Liver (tissue), 9 donors: ENCODE data around the gene WDR3. TPM values are rescaled to one million over a fixed set of nuclear protein-coding genes. Genes with fewer than 3 reads are reported as not detected.

Experiments
- DNase-seq: peaks from one replicate; pipeline ENCODE4 v3.0.0-alpha.2; 2017; ENCODE audit warnings: low spot score
- H3K27ac ChIP-seq, 2 donors: one replicate each; pipeline ENCODE4 v1.7.0; 2013; ENCODE audit warnings: inconsistent platforms in 2 of 2, low read length in 2 of 2, control low read depth in 1 of 2, low read depth in 1 of 2, mild to moderate bottlenecking in 1 of 2
- H3K27me3 ChIP-seq, 4 donors: one replicate each; pipeline versions ENCODE4 v1.6.1 to v1.7.0; 2013; ENCODE audit warnings: low read length in 3 of 4, inconsistent platforms in 1 of 4, mild to moderate bottlenecking in 1 of 4, moderate library complexity in 1 of 4; ENCODE audit not compliant: control insufficient read depth in 4 of 4, insufficient read depth in 4 of 4
- H3K36me3 ChIP-seq, 4 donors: one replicate each; pipeline versions ENCODE4 v1.6.1 to v1.7.0; 2013; ENCODE audit warnings: low read length in 3 of 4, mild to moderate bottlenecking in 3 of 4, low read depth in 1 of 4, moderate library complexity in 1 of 4; ENCODE audit not compliant: control insufficient read depth in 4 of 4, insufficient read depth in 3 of 4
- H3K4me1 ChIP-seq, 4 donors: one replicate each; pipeline versions ENCODE4 v1.6.1 to v1.7.0; 2013; ENCODE audit warnings: low read length in 3 of 4, mild to moderate bottlenecking in 3 of 4, moderate library complexity in 1 of 4; ENCODE audit not compliant: control insufficient read depth in 4 of 4, insufficient read depth in 4 of 4
- H3K4me3 ChIP-seq, 3 donors: one replicate each; pipeline versions ENCODE4 v1.6.1 to v1.7.0; 2013; ENCODE audit warnings: low read length in 3 of 3, control low read depth in 1 of 3, low read depth in 1 of 3, mild to moderate bottlenecking in 1 of 3
- H3K9ac ChIP-seq, 2 donors: one replicate each; pipeline ENCODE4 v1.7.0; 2013; ENCODE audit warnings: low read length in 2 of 2, mild to moderate bottlenecking in 2 of 2, moderate library complexity in 2 of 2, control low read depth in 1 of 2, low read depth in 1 of 2
- H3K9me3 ChIP-seq, 4 donors: one replicate each; pipeline versions ENCODE4 v1.6.1 to v1.7.0; 2013; ENCODE audit warnings: low read length in 3 of 4; ENCODE audit not compliant: control insufficient read depth in 4 of 4
- EGR1 ChIP-seq, 2 donors: IDR thresholded peaks; 2 replicates each; pipeline ENCODE4 v1.6.1; 2016 to 2018; ENCODE audit warnings: antibody characterized with exemption in 2 of 2, low read depth in 2 of 2
- FOXA1 ChIP-seq: IDR thresholded peaks from 2 replicates; pipeline ENCODE4 v1.6.1; 2016; ENCODE audit warnings: antibody characterized with exemption
- FOXA2 ChIP-seq: IDR thresholded peaks from 2 replicates; pipeline ENCODE4 v1.6.1; 2016; ENCODE audit warnings: antibody characterized with exemption
- GABPA ChIP-seq, 2 donors: IDR thresholded peaks in 1 of 2; conservative IDR thresholded peaks in 1 of 2; 2 replicates each; pipeline ENCODE4 v1.6.1; 2016; ENCODE audit warnings: antibody characterized with exemption in 2 of 2, mild to moderate bottlenecking in 1 of 2, moderate library complexity in 1 of 2
- HNF4A ChIP-seq, 2 donors: conservative IDR thresholded peaks; 2 replicates each; pipeline ENCODE4 v1.6.1; 2016; ENCODE audit warnings: antibody characterized with exemption in 2 of 2, mild to moderate bottlenecking in 2 of 2
- HNF4G ChIP-seq: IDR thresholded peaks from 2 replicates; pipeline ENCODE4 v1.6.1; 2016; ENCODE audit warnings: antibody characterized with exemption
- NR2F2 ChIP-seq: IDR thresholded peaks from 2 replicates; pipeline ENCODE4 v1.6.1; 2016; ENCODE audit warnings: antibody characterized with exemption
- RAD21 ChIP-seq, 2 donors: IDR thresholded peaks; 2 replicates each; pipeline ENCODE4 v1.6.1; 2016; ENCODE audit warnings: antibody characterized with exemption in 2 of 2, mild to moderate bottlenecking in 2 of 2
- RXRA ChIP-seq, 2 donors: IDR thresholded peaks; 2 replicates each; pipeline ENCODE4 v1.6.1; 2017 to 2018; ENCODE audit warnings: antibody characterized with exemption in 2 of 2, mild to moderate bottlenecking in 1 of 2
- SP1 ChIP-seq: IDR thresholded peaks from 2 replicates; pipeline ENCODE4 v1.6.1; 2018; ENCODE audit warnings: antibody characterized with exemption, mild to moderate bottlenecking
- TAF1 ChIP-seq: conservative IDR thresholded peaks from 2 replicates; pipeline ENCODE4 v1.6.1; 2016; ENCODE audit warnings: antibody characterized with exemption, mild to moderate bottlenecking
- YY1 ChIP-seq: IDR thresholded peaks from 2 replicates; pipeline ENCODE4 v1.6.1; 2016; ENCODE audit warnings: antibody characterized with exemption, mild to moderate bottlenecking
- WGBS: extraction: QIAGEN DNeasy Blood & Tissue Kit; methylation state at CpG from one replicate; pipeline ENCODE4 v1.1.7; 2013; 5-methylcytosine and 5-hydroxymethylcytosine counted together
- polyA plus RNA-seq, 2 donors: library from polyadenylated mRNA; stranded (reverse) in 1 of 2; unstranded in 1 of 2; fragments of 200-250 nt in 1 of 2; fragments of >200 nt in 1 of 2; fragmentation: Nextera tagmentation in 1 of 2; extraction: Ambion mirVana in 1 of 2; gene quantifications; one replicate each; pipeline versions ENCODE4 v1.2.1 to v1.2.3, GENCODE V29; 2013 to 2015
- total RNA-seq, 2 donors: library from RNA; depleted of rRNA; stranded (reverse); fragments of >200 nt; gene quantifications; one replicate each; pipeline ENCODE4 v1.2.3, GENCODE V29; 2014
- TF ChIP-seq, protein P1 (sequence below): IDR thresholded peaks from 2 replicates; pipeline ENCODE4 v1.6.1; 2016; ENCODE audit warnings: antibody characterized with exemption
- TF ChIP-seq, protein P2 (sequence below): IDR thresholded peaks from 2 replicates; pipeline ENCODE4 v1.6.1; 2016; ENCODE audit warnings: antibody characterized with exemption
- TF ChIP-seq, protein P3 (sequence below): fragments of 150-350 bp; IDR thresholded peaks from 2 replicates; pipeline ENCODE4 v1.5.1; 2017; ENCODE audit warnings: improper control_type of control experiment, low read depth, low read length; ENCODE audit not compliant: missing input control
- TF ChIP-seq, protein P4 (sequence below): IDR thresholded peaks from 2 replicates; pipeline ENCODE4 v1.6.1; 2016; ENCODE audit warnings: antibody characterized with exemption
- TF ChIP-seq, protein P5 (sequence below): IDR thresholded peaks from 2 replicates; pipeline ENCODE4 v1.6.1; 2016; ENCODE audit warnings: antibody characterized with exemption, mild to moderate bottlenecking
- donor health status: healthy.
- donor health status: healthy.
- donor health status: healthy.
- donor health status: healthy.
- donor health status: healthy.

Gene WDR3
- total and polyA plus RNA-seq, 4 donors, result 4.4 to 24.5 (median 11.5) TPM

DNA sequence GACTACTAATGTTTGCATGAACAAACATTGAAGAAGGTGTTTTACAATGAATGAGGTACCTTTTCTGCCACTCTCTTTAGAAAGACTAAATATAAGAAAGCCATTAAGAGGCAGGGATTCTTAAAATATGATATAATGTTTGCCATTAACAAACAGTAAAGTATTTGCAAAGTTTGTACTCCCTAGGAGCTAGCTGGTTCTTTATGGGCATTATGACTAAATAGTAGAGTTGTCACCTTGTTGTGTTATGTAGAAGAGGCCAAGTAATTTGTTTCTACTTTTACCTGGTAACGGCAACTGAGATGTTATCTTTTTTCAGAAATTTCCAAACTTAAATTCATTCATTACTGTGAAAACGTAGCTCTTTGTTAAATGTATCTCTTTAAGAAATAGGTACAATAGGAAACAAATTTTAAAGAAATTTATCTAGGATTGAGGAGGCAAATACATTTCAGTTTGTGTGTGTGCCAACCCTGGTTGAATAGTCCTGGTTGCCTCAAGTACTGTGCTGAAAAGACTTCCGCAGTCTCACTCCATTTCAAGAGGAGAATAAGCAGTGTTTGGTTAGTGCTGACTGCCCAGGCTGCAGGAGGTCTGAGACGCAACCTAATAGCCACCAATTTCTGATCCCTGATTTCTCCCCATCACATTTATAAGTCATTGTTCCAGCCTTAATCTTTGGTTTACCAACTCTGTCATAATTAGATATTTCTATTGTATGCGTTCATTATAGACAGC is 52.1 kb downstream of the WDR3 start:
- DNase-seq, result no peak
- H3K4me1 ChIP-seq, result no peaks in the 10 kb centered on the region
- H3K36me3 ChIP-seq, result no peaks in the 10 kb centered on the region
- H3K27me3 ChIP-seq, result no peaks in the 10 kb centered on the region
- H3K27ac ChIP-seq, result no peak overlapping the region
- TF ChIP-seq, protein P1, sequence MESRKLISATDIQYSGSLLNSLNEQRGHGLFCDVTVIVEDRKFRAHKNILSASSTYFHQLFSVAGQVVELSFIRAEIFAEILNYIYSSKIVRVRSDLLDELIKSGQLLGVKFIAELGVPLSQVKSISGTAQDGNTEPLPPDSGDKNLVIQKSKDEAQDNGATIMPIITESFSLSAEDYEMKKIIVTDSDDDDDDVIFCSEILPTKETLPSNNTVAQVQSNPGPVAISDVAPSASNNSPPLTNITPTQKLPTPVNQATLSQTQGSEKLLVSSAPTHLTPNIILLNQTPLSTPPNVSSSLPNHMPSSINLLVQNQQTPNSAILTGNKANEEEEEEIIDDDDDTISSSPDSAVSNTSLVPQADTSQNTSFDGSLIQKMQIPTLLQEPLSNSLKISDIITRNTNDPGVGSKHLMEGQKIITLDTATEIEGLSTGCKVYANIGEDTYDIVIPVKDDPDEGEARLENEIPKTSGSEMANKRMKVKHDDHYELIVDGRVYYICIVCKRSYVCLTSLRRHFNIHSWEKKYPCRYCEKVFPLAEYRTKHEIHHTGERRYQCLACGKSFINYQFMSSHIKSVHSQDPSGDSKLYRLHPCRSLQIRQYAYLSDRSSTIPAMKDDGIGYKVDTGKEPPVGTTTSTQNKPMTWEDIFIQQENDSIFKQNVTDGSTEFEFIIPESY, result no peak
- TF ChIP-seq FOXA2 (no peak), SP1 (no peak), GABPA (IDR thresholded peaks at IDR 0.05 in 1 of 2, conservative IDR thresholded peaks at IDR 0.05 in 1 of 2) (no peak), HNF4A (conservative IDR thresholded peaks at IDR 0.05) (no peak), FOXA1 (no peak), TAF1 (no peak), RXRA (IDR thresholded peaks at IDR 0.05) (no peak), HNF4G (no peak), YY1 (no peak), EGR1 (IDR thresholded peaks at IDR 0.05; ENCODE audit: low read depth in 2 of 2) (no peak)
- TF ChIP-seq, protein P2, sequence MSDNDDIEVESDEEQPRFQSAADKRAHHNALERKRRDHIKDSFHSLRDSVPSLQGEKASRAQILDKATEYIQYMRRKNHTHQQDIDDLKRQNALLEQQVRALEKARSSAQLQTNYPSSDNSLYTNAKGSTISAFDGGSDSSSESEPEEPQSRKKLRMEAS, result no peak
- TF ChIP-seq, protein P3, sequence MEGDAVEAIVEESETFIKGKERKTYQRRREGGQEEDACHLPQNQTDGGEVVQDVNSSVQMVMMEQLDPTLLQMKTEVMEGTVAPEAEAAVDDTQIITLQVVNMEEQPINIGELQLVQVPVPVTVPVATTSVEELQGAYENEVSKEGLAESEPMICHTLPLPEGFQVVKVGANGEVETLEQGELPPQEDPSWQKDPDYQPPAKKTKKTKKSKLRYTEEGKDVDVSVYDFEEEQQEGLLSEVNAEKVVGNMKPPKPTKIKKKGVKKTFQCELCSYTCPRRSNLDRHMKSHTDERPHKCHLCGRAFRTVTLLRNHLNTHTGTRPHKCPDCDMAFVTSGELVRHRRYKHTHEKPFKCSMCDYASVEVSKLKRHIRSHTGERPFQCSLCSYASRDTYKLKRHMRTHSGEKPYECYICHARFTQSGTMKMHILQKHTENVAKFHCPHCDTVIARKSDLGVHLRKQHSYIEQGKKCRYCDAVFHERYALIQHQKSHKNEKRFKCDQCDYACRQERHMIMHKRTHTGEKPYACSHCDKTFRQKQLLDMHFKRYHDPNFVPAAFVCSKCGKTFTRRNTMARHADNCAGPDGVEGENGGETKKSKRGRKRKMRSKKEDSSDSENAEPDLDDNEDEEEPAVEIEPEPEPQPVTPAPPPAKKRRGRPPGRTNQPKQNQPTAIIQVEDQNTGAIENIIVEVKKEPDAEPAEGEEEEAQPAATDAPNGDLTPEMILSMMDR, result no peak
- TF ChIP-seq, protein P4, sequence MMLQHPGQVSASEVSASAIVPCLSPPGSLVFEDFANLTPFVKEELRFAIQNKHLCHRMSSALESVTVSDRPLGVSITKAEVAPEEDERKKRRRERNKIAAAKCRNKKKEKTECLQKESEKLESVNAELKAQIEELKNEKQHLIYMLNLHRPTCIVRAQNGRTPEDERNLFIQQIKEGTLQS, result no peak
- no peak overlapping the region for H3K9ac ChIP-seq
- WGBS, result 84% methylated on average over 5 of the region's 5 CpGs
- H3K4me3 ChIP-seq, result no peak overlapping the region
- no peaks in the 10 kb centered on the region for H3K9me3 ChIP-seq

DNA sequence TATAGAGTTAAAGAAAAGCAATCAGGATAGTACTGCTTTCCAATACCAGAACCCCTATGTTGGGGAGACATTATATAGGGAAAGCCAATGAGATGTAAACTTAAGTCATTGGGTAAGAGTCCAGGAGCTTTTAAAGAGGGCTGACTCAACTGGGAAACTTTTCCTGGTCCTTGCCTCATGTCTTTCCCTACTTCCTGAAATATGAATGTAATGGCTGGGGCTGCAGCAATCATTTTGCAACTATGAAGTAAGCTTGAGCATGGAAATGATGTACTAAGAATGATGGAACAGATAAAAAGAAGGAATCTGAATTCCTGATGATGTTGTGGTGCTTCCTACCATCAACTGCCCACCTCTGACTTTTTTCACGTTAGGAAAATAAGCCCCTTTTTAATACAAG is 55.7 kb downstream of the WDR3 start:
- WGBS, result 71% methylated on average over 1 of the region's 1 CpG

More for the DNA sequence above, 55.7 kb downstream of the WDR3 start:
- TF ChIP-seq YY1, result no peak
- TF ChIP-seq, protein P5, sequence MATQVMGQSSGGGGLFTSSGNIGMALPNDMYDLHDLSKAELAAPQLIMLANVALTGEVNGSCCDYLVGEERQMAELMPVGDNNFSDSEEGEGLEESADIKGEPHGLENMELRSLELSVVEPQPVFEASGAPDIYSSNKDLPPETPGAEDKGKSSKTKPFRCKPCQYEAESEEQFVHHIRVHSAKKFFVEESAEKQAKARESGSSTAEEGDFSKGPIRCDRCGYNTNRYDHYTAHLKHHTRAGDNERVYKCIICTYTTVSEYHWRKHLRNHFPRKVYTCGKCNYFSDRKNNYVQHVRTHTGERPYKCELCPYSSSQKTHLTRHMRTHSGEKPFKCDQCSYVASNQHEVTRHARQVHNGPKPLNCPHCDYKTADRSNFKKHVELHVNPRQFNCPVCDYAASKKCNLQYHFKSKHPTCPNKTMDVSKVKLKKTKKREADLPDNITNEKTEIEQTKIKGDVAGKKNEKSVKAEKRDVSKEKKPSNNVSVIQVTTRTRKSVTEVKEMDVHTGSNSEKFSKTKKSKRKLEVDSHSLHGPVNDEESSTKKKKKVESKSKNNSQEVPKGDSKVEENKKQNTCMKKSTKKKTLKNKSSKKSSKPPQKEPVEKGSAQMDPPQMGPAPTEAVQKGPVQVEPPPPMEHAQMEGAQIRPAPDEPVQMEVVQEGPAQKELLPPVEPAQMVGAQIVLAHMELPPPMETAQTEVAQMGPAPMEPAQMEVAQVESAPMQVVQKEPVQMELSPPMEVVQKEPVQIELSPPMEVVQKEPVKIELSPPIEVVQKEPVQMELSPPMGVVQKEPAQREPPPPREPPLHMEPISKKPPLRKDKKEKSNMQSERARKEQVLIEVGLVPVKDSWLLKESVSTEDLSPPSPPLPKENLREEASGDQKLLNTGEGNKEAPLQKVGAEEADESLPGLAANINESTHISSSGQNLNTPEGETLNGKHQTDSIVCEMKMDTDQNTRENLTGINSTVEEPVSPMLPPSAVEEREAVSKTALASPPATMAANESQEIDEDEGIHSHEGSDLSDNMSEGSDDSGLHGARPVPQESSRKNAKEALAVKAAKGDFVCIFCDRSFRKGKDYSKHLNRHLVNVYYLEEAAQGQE, result no peak
- no peak for TF ChIP-seq FOXA2
- TF ChIP-seq FOXA1, result no peak
- TF ChIP-seq RXRA (IDR thresholded peaks at IDR 0.05), result no peak
- no peak for TF ChIP-seq RAD21 (IDR thresholded peaks at IDR 0.05)
- no peak for TF ChIP-seq NR2F2
- no peak for TF ChIP-seq TAF1
- no peak for TF ChIP-seq HNF4A (conservative IDR thresholded peaks at IDR 0.05)
- TF ChIP-seq GABPA (IDR thresholded peaks at IDR 0.05 in 1 of 2, conservative IDR thresholded peaks at IDR 0.05 in 1 of 2), result no peak
- TF ChIP-seq HNF4G, result no peak
- TF ChIP-seq, protein P2, result no peak
- Histone ChIP-seq H3K4me1 (no peaks in the 10 kb centered on the region), H3K27ac (no peak overlapping the region), H3K9ac (no peak overlapping the region), H3K4me3 (no peak overlapping the region), H3K27me3 (no peaks in the 10 kb centered on the region), H3K36me3 (no peaks in the 10 kb centered on the region), H3K9me3 (no peaks in the 10 kb centered on the region)
- DNase-seq, result no peak
